Loucy (cell line): ENCODE data around the gene PIM3.

Source experiments
- H2AFZ ChIP-seq: fragments of 200-600 bp; sonication (generic); 2 replicates; pipeline ENCODE4 v1.6.0; 2016; ENCODE audit warnings: antibody characterized with exemption, mild to moderate bottlenecking, low read length, moderate library complexity
- H3F3A ChIP-seq: fragments of 200-600 bp; 2 replicates; pipeline ENCODE4 v1.6.0; 2016; ENCODE audit warnings: antibody characterized with exemption, low read depth, mild to moderate bottlenecking
- H3K27me3 ChIP-seq: fragments of 200-600 bp; sonication (generic); 2 replicates; pipeline ENCODE4 v1.6.1; 2014; ENCODE audit warnings: low read length, mild to moderate bottlenecking; ENCODE audit not compliant: insufficient read depth, poor library complexity, severe bottlenecking
- H3K36me3 ChIP-seq: fragments of 200-600 bp; sonication (generic); 2 replicates; pipeline ENCODE4 v1.6.1; 2016; ENCODE audit warnings: low read length; ENCODE audit not compliant: insufficient read depth
- H3K4me1 ChIP-seq: fragments of 200-600 bp; sonication (generic); 2 replicates; pipeline ENCODE4 v1.5.1; 2014; ENCODE audit warnings: low read length, mild to moderate bottlenecking; ENCODE audit not compliant: insufficient read depth, poor library complexity, severe bottlenecking
- H3K4me2 ChIP-seq: fragments of 200-600 bp; sonication (generic); 2 replicates; pipeline ENCODE4 v1.6.0; 2014; ENCODE audit warnings: antibody characterized with exemption, low read length, low read depth, mild to moderate bottlenecking; ENCODE audit not compliant: poor library complexity, severe bottlenecking
- H3K4me3 ChIP-seq: fragments of 200-600 bp; sonication (generic); 2 replicates; pipeline ENCODE4 v1.5.1; 2014; ENCODE audit warnings: low read length, mild to moderate bottlenecking, mixed read lengths; ENCODE audit not compliant: poor library complexity, severe bottlenecking
- H3K79me2 ChIP-seq: fragments of 200-600 bp; sonication (generic); 2 replicates; pipeline ENCODE4 v1.6.1; 2014; ENCODE audit warnings: low read length; ENCODE audit not compliant: insufficient read depth
- H3K9ac ChIP-seq: fragments of 200-600 bp; sonication (generic); 2 replicates; pipeline ENCODE4 v1.6.0; 2014; ENCODE audit warnings: mild to moderate bottlenecking, low read depth, low read length, moderate library complexity; ENCODE audit not compliant: poor library complexity, severe bottlenecking
- H3K9me2 ChIP-seq: fragments of 200-600 bp; sonication (generic); replicated peaks from 2 replicates; pipeline ENCODE4 v1.6.1; 2016; ENCODE audit warnings: low read depth, low read length, mixed read lengths
- H3K9me3 ChIP-seq: fragments of 200-600 bp; sonication (generic); 2 replicates; pipeline ENCODE4 v1.6.1; 2014; ENCODE audit warnings: mild to moderate bottlenecking, antibody characterized with exemption, low read length, low read depth; ENCODE audit not compliant: insufficient read depth
- H4K20me1 ChIP-seq: fragments of 200-600 bp; sonication (generic); 2 replicates; pipeline ENCODE4 v1.6.0; 2014; ENCODE audit warnings: antibody characterized with exemption, low read length, mild to moderate bottlenecking; ENCODE audit not compliant: insufficient read depth, poor library complexity, severe bottlenecking
- EZH2phosphoT487 ChIP-seq: fragments of 200-600 bp; IDR thresholded peaks from 2 replicates; pipeline ENCODE4 v1.6.1; 2018; ENCODE audit warnings: antibody characterized with exemption, mild to moderate bottlenecking, moderate library complexity, borderline replicate concordance
- TF ChIP-seq, protein P1 (sequence below): fragments of 200-600 bp; sonication (generic); conservative IDR thresholded peaks from 2 replicates; pipeline ENCODE4 v1.5.1; 2014; ENCODE audit warnings: mild to moderate bottlenecking, antibody characterized with exemption, low read length

PIM3 gene

GRCh38 chr22:49991907-49992533, 31.4 kb downstream of the PIM3 start:
- Histone ChIP-seq H2AFZ (no peak overlapping the region), H3K27me3 (no peaks in the 10 kb centered on the region)

DNA sequence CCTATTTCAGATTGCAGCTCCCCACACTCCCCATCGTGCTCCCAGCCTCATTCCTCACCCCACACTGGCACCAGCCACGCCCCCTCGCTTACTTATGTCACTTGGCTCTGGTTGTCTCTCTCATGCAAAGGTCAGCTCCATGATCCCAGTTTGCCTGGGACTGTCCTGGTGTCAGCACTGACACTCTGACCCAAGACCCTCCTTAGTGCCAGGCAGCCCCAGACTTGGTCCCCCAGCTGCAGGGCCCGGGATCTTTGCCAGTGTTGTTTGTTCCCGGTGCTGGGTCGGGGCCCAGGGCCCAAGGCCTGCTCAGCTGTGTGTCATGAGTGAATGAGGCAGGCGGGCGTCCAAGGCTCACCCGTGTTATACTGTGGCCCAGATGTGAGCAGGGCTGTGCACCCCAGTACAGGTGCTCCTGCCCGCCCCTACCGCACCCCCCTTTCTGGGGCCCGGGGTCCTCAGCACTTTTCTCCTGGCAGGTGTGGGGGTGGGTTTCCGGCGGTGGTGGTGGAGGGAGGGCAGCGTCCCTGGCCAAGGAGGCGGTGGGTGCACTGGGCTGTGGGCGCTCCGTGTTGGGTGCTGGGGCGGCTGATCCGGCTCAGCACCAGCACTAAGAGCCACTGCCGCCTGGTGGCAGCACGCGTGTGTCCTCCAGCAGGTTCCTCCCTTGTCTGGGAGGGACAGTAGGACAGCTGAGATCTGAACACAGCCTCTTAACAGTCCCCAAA, 32.5 kb downstream of the PIM3 start:
- Histone ChIP-seq H3K4me1 (peaks cover 3% of the 10 kb centered on the region), H3F3A (no peaks in the 10 kb centered on the region), H3K4me3 (no peak overlapping the region), H3K79me2 (no peaks in the 10 kb centered on the region), H2AFZ (peak overlapping the region; percentile 70; the same call in 1 of the 2 replicates), H3K36me3 (no peaks in the 10 kb centered on the region), H3K9me2 (no peaks in the 10 kb centered on the region), H3K27me3 (no peaks in the 10 kb centered on the region), H4K20me1 (no peaks in the 10 kb centered on the region), H3K4me2 (no peak overlapping the region), H3K9ac (no peak overlapping the region), H3K9me3 (peaks cover 5% of the 10 kb centered on the region; the same call in 1 of the 2 replicates)
- TF ChIP-seq EZH2phosphoT487: no peak
- TF ChIP-seq, protein P1, sequence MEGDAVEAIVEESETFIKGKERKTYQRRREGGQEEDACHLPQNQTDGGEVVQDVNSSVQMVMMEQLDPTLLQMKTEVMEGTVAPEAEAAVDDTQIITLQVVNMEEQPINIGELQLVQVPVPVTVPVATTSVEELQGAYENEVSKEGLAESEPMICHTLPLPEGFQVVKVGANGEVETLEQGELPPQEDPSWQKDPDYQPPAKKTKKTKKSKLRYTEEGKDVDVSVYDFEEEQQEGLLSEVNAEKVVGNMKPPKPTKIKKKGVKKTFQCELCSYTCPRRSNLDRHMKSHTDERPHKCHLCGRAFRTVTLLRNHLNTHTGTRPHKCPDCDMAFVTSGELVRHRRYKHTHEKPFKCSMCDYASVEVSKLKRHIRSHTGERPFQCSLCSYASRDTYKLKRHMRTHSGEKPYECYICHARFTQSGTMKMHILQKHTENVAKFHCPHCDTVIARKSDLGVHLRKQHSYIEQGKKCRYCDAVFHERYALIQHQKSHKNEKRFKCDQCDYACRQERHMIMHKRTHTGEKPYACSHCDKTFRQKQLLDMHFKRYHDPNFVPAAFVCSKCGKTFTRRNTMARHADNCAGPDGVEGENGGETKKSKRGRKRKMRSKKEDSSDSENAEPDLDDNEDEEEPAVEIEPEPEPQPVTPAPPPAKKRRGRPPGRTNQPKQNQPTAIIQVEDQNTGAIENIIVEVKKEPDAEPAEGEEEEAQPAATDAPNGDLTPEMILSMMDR: peak; percentile 78

More at GRCh38 chr22:49991907-49992533, 31.4 kb downstream of the PIM3 start:
- Histone ChIP-seq H3K36me3 (no peaks in the 10 kb centered on the region), H3K4me2 (no peak overlapping the region), H3K9me3 (peaks cover 5% of the 10 kb centered on the region; the same call in 1 of the 2 replicates), H3K9me2 (no peaks in the 10 kb centered on the region), H4K20me1 (no peaks in the 10 kb centered on the region), H3K9ac (no peak overlapping the region), H3K79me2 (no peaks in the 10 kb centered on the region), H3K4me1 (peaks cover 3% of the 10 kb centered on the region), H3K4me3 (no peak overlapping the region), H3F3A (no peaks in the 10 kb centered on the region)
- TF ChIP-seq, protein P1: no peak
- no peak for TF ChIP-seq EZH2phosphoT487

DNA sequence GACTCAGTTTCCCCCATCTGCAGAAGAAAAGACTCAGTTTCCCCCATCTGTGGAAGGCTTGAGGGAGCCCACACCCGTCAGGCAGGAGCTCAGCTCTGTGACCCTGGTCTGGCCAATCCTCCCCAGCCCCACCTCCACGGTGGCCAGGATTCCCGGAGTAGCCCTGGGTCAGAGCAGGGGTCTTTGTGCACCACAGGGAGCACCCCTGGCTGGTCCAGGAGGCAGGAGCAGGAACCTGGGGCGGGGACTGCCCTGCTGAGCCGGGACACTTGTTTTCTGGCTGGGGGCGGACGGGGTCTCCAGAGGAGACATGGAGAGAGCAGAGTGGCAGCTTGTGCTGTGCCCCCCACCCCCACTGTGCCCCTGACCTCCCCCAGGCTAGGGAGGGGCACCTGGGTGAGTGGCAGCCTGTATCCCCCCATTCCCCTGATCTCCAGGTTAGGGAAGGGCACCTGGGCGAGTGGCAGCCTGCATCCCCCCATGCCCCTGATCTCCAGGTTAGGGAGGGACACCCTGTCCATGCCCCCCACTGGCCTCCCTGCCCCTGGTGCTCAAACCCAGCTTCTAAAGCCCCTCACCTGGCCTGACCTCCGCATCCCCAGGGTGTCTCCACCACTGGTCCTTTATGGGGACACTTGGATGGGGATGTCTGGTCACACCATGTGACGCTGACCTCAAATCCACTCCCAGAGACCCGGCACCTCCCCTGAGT, 33.2 kb downstream of the PIM3 start:
- TF ChIP-seq, protein P1: no peak
- no peak for TF ChIP-seq EZH2phosphoT487
- Histone ChIP-seq H3K9me3 (peaks cover 5% of the 10 kb centered on the region; the same call in 1 of the 2 replicates), H3K4me2 (no peak overlapping the region), H3K4me1 (peaks cover 3% of the 10 kb centered on the region), H2AFZ (peak overlapping the region; percentile 70; the same call in 1 of the 2 replicates), H3F3A (no peaks in the 10 kb centered on the region), H3K36me3 (no peaks in the 10 kb centered on the region), H3K27me3 (no peaks in the 10 kb centered on the region), H3K79me2 (no peaks in the 10 kb centered on the region), H3K4me3 (no peak overlapping the region), H4K20me1 (no peaks in the 10 kb centered on the region), H3K9ac (no peak overlapping the region), H3K9me2 (no peaks in the 10 kb centered on the region)
